Ovary (tissue), 3 donors: ENCODE measurements around the gene ANKRD39.

Source experiments
- EP300 ChIP-seq: sonication (generic); formaldehyde crosslinking; IDR thresholded peaks from one replicate; pipeline ENCODE4 v1.6.1; 2017; ENCODE audit warnings: antibody characterized with exemption
- POLR2A ChIP-seq: fragments of 450-650 bp; IDR thresholded peaks from one replicate; pipeline ENCODE4 v1.6.1; 2017; ENCODE audit warnings: antibody characterized with exemption, mild to moderate bottlenecking, moderate library complexity
- TF ChIP-seq, protein P1 (sequence below), 3 donors: fragments of 450-650 bp in 2 of 3; fragments of 200-600 bp in 1 of 3; IDR thresholded peaks; one replicate each; pipeline versions ENCODE4 v1.5.1 to v1.8.0; 2016 to 2022; ENCODE audit warnings: antibody characterized with exemption in 3 of 3, mild to moderate bottlenecking in 1 of 3
- donor health status: DM: no; HTN: no; CAD: no.

DNA sequence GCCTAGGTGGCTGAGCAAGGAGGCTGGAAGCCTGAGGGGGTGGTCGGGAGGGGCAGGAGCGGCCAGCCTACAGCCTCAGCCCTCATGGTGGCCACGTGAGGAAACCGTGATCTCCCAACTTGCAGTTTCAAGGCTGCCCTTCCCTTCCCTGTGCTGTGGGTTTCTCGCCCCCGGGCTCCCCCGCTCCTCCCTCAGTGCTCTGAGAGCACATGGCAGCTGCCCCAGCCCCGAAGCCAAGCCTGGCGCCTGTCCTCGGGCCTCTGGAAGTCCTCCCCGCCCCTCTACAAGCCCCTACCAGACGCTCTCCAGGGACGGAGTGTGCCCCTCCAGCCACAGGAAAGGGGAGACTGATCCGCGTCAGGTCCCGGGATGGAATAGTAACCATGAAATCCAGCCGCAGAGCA, 13.4 kb downstream of the ANKRD39 start:
- TF ChIP-seq, protein P1, sequence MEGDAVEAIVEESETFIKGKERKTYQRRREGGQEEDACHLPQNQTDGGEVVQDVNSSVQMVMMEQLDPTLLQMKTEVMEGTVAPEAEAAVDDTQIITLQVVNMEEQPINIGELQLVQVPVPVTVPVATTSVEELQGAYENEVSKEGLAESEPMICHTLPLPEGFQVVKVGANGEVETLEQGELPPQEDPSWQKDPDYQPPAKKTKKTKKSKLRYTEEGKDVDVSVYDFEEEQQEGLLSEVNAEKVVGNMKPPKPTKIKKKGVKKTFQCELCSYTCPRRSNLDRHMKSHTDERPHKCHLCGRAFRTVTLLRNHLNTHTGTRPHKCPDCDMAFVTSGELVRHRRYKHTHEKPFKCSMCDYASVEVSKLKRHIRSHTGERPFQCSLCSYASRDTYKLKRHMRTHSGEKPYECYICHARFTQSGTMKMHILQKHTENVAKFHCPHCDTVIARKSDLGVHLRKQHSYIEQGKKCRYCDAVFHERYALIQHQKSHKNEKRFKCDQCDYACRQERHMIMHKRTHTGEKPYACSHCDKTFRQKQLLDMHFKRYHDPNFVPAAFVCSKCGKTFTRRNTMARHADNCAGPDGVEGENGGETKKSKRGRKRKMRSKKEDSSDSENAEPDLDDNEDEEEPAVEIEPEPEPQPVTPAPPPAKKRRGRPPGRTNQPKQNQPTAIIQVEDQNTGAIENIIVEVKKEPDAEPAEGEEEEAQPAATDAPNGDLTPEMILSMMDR (IDR thresholded peaks at IDR 0.05): no peak
- TF ChIP-seq POLR2A: no peak
- TF ChIP-seq EP300: no peak
